WTC11 (cell line): Measurements from ENCODE around the gene SEC24A. TPM values are rescaled to one million over a fixed set of nuclear protein-coding genes. Genes with fewer than 3 reads are reported as not detected.
"Not testable (repeated sequence)": the region's sequence is repeated elsewhere in the genome, so short reads cannot be mapped to it uniquely, and the experiment has no call there.

Experiments used
- ATAC-seq: fragments of 200-7000 bp; cut with Tn5 transposase; 2 replicates; pipeline ENCODE4 v1.10.0; 2021; ENCODE audit warnings: mild to moderate bottlenecking, moderate library complexity
- CTCF ChIA-PET: fragments of 300-600 bp; sonication (Branson Sonifier 250); formaldehyde crosslinking; loops from one replicate; lab custom pipeline; 2021; ENCODE audit warnings: antibody characterized with exemption; lab: Charles Lee
- POLR2A ChIA-PET: fragments of 350-600 bp; sonication (Branson Sonifier 250); formaldehyde crosslinking; loops from one replicate; lab custom pipeline; 2021; ENCODE audit warnings: antibody characterized with exemption; lab: Charles Lee
- DNase-seq: peaks from one replicate; pipeline ENCODE4 v3.0.0; 2021; ENCODE audit warnings: low spot score
- H3K27ac Mint-ChIP-seq: 2 replicates; pipeline ENCODE4 v1.8.0; 2021; ENCODE audit warnings: mixed read lengths
- H3K27me3 Mint-ChIP-seq: 2 replicates; pipeline ENCODE4 v1.8.0; 2021; ENCODE audit warnings: low read depth, mild to moderate bottlenecking, moderate library complexity, mixed read lengths
- H3K36me3 Mint-ChIP-seq: 2 replicates; pipeline ENCODE4 v1.8.0; 2021; ENCODE audit warnings: mixed read lengths
- H3K4me1 Mint-ChIP-seq: 2 replicates; pipeline ENCODE4 v1.8.0; 2022; ENCODE audit warnings: mixed read lengths
- H3K4me3 Mint-ChIP-seq: 2 replicates; pipeline ENCODE4 v1.8.0; 2021; ENCODE audit warnings: mild to moderate bottlenecking, moderate library complexity, mixed read lengths
- H3K9me3 Mint-ChIP-seq: 2 replicates; pipeline ENCODE4 v1.8.0; 2021; ENCODE audit warnings: mixed read lengths
- E2F4 ChIP-seq: sonication (generic); formaldehyde crosslinking; IDR thresholded peaks from 2 replicates; pipeline ENCODE4 v1.8.1; 2022; ENCODE audit warnings: low read depth, mild to moderate bottlenecking, moderate library complexity, missing genetic modification reagents, borderline replicate concordance
- ELF4 ChIP-seq: sonication (generic); formaldehyde crosslinking; IDR thresholded peaks from 2 replicates; pipeline ENCODE4 v1.8.1; 2022; ENCODE audit warnings: low read depth, mild to moderate bottlenecking, moderate library complexity, missing genetic modification reagents
- ETV6 ChIP-seq: sonication (generic); formaldehyde crosslinking; IDR thresholded peaks from 2 replicates; pipeline ENCODE4 v1.8.1; 2022; ENCODE audit warnings: mild to moderate bottlenecking, missing genetic modification reagents
- FOXJ3 ChIP-seq: sonication (generic); formaldehyde crosslinking; IDR thresholded peaks from 2 replicates; pipeline ENCODE4 v1.9.0; 2021; ENCODE audit warnings: missing genetic modification reagents, mild to moderate bottlenecking, borderline replicate concordance
- HMGA2 ChIP-seq: fragments of 250-450 bp; sonication (Bioruptor Pico); IDR thresholded peaks from 2 replicates; pipeline ENCODE4 v1.4.0; 2021; ENCODE audit warnings: mild to moderate bottlenecking, moderate library complexity
- JUN ChIP-seq: sonication (generic); formaldehyde crosslinking; IDR thresholded peaks from 2 replicates; pipeline ENCODE4 v1.8.0; 2023; ENCODE audit warnings: mild to moderate bottlenecking, missing genetic modification reagents
- RELA ChIP-seq: sonication (generic); formaldehyde crosslinking; IDR thresholded peaks from 2 replicates; pipeline ENCODE4 v1.8.1; 2022; ENCODE audit warnings: missing genetic modification reagents, mild to moderate bottlenecking, borderline replicate concordance
- RORB ChIP-seq: fragments of 250-450 bp; sonication (Bioruptor Pico); IDR thresholded peaks from 2 replicates; pipeline ENCODE4 v1.9.0; 2021; ENCODE audit warnings: mild to moderate bottlenecking
- SOX15 ChIP-seq: fragments of 250-450 bp; sonication (Bioruptor Pico); IDR thresholded peaks from 2 replicates; pipeline ENCODE4 v1.9.0; 2021; ENCODE audit warnings: mild to moderate bottlenecking
- STAT6 ChIP-seq: sonication (generic); formaldehyde crosslinking; conservative IDR thresholded peaks from 2 replicates; pipeline ENCODE4 v1.8.1; 2023; ENCODE audit warnings: mild to moderate bottlenecking, low read depth, missing genetic modification reagents, moderate library complexity
- TCF7 ChIP-seq: sonication (generic); formaldehyde crosslinking; IDR thresholded peaks from 2 replicates; pipeline ENCODE4 v1.8.0; 2022; ENCODE audit warnings: mild to moderate bottlenecking, low read depth, missing genetic modification reagents, moderate library complexity
- TEAD1 ChIP-seq: sonication (generic); formaldehyde crosslinking; IDR thresholded peaks from 2 replicates; pipeline ENCODE4 v1.8.0; 2022; ENCODE audit warnings: mild to moderate bottlenecking, missing genetic modification reagents
- TP53 ChIP-seq: sonication (generic); formaldehyde crosslinking; IDR thresholded peaks from 2 replicates; pipeline ENCODE4 v1.8.1; 2023; ENCODE audit warnings: mild to moderate bottlenecking, missing genetic modification reagents
- ZNF138 ChIP-seq: sonication (generic); formaldehyde crosslinking; conservative IDR thresholded peaks from 2 replicates; pipeline ENCODE4 v1.8.1; 2022; ENCODE audit warnings: mild to moderate bottlenecking, moderate library complexity, missing genetic modification reagents
- ZNF317 ChIP-seq: sonication (generic); formaldehyde crosslinking; IDR thresholded peaks from 2 replicates; pipeline ENCODE4 v1.8.1; 2023; ENCODE audit warnings: low read depth, mild to moderate bottlenecking, moderate library complexity, missing genetic modification reagents, borderline replicate concordance
- ZNF396 ChIP-seq: fragments of 250-450 bp; sonication (Bioruptor Pico); IDR thresholded peaks from 2 replicates; pipeline ENCODE4 v1.8.0; 2021; ENCODE audit warnings: mild to moderate bottlenecking, moderate library complexity, borderline replicate concordance
- ZNF423 ChIP-seq: fragments of 250-450 bp; sonication (Bioruptor Pico); IDR thresholded peaks from 2 replicates; pipeline ENCODE4 v2.1.2; 2022; ENCODE audit warnings: mild to moderate bottlenecking, moderate library complexity
- total RNA-seq: library from RNA; stranded (reverse); gene quantifications from 3 replicates; pipeline ENCODE4 v1.2.3, GENCODE V29; 2021
- TF ChIP-seq, protein P1 (sequence below): sonication (generic); formaldehyde crosslinking; IDR thresholded peaks from 2 replicates; pipeline ENCODE4 v1.8.1; 2022; ENCODE audit warnings: mild to moderate bottlenecking, missing genetic modification reagents, moderate library complexity, borderline replicate concordance
- TF ChIP-seq, protein P2 (sequence below): sonication (generic); formaldehyde crosslinking; IDR thresholded peaks from 2 replicates; pipeline ENCODE4 v1.8.0; 2022; ENCODE audit warnings: mild to moderate bottlenecking, missing genetic modification reagents
- TF ChIP-seq, protein P3 (sequence below): fragments of 250-450 bp; sonication (Bioruptor Pico); IDR thresholded peaks from 2 replicates; pipeline ENCODE4 v1.9.0; 2021; ENCODE audit warnings: moderate library complexity, mild to moderate bottlenecking, inconsistent platforms, borderline replicate concordance

SEC24A gene
- total RNA-seq, 1 experiment from 2014 or later, result 30.5 TPM

- TF ChIP-seq ZNF423 (CRISPR knock-in tag) (no peak), JUN (CRISPR knock-in tag) (no peak), ZNF396 (CRISPR knock-in tag) (no peak), RELA (no peak), RORB (CRISPR knock-in tag) (no peak)
- TF ChIP-seq, protein P1, sequence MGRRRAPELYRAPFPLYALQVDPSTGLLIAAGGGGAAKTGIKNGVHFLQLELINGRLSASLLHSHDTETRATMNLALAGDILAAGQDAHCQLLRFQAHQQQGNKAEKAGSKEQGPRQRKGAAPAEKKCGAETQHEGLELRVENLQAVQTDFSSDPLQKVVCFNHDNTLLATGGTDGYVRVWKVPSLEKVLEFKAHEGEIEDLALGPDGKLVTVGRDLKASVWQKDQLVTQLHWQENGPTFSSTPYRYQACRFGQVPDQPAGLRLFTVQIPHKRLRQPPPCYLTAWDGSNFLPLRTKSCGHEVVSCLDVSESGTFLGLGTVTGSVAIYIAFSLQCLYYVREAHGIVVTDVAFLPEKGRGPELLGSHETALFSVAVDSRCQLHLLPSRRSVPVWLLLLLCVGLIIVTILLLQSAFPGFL (CRISPR knock-in tag), result no peak
Measured at GRCh38 chr5:134647750-134648424, 698 bp upstream of the SEC24A start (continued).

GRCh38 chr5:134649163-134649835 lies 714 bp downstream of the SEC24A start:
- H3K36me3 Mint-ChIP-seq, result peaks cover 2% of the 10 kb centered on the region; the same call in 1 of the 2 replicates
- TF ChIP-seq FOXJ3 (CRISPR knock-in tag) (no peak), RORB (CRISPR knock-in tag) (no peak), ZNF138 (CRISPR knock-in tag) (no peak), ELF4 (CRISPR knock-in tag) (no peak), SOX15 (CRISPR knock-in tag) (no peak), TEAD1 (no peak), ETV6 (CRISPR knock-in tag) (no peak), TCF7 (CRISPR knock-in tag) (no peak), ZNF317 (CRISPR knock-in tag) (no peak), TP53 (no peak), HMGA2 (no peak), RELA (no peak), E2F4 (CRISPR knock-in tag) (no peak), STAT6 (no peak)
- TF ChIP-seq, protein P2, sequence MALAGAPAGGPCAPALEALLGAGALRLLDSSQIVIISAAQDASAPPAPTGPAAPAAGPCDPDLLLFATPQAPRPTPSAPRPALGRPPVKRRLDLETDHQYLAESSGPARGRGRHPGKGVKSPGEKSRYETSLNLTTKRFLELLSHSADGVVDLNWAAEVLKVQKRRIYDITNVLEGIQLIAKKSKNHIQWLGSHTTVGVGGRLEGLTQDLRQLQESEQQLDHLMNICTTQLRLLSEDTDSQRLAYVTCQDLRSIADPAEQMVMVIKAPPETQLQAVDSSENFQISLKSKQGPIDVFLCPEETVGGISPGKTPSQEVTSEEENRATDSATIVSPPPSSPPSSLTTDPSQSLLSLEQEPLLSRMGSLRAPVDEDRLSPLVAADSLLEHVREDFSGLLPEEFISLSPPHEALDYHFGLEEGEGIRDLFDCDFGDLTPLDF (CRISPR knock-in tag), result no peak
- TF ChIP-seq, protein P3, sequence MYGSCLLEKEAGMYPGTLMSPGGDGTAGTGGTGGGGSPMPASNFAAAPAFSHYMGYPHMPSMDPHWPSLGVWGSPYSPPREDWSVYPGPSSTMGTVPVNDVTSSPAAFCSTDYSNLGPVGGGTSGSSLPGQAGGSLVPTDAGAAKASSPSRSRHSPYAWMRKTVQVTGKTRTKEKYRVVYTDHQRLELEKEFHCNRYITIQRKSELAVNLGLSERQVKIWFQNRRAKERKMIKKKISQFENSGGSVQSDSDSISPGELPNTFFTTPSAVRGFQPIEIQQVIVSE, result no peak
- H3K27ac Mint-ChIP-seq, result peak overlapping the region; percentile 93
- H3K27me3 Mint-ChIP-seq, result no peaks in the 10 kb centered on the region
- H3K9me3 Mint-ChIP-seq, result no peaks in the 10 kb centered on the region
- CTCF ChIA-PET, result interaction anchor here (1.0 to 2.8 kb wide), 2 partner anchors 17 to 62 kb away, joined by 4 to 22 read pairs; partner anchors contain the start of gene SAR1B
- H3K4me1 Mint-ChIP-seq, result peaks cover 14% of the 10 kb centered on the region
- ATAC-seq, result peak; percentile 25
- no peak for DNase-seq
- POLR2A ChIA-PET, result interaction anchor here (0.6 to 1.7 kb wide), 4 partner anchors 17 to 122 kb away, joined by 3 to 7 read pairs (median 4); partner anchors contain the start of gene SAR1B
- H3K4me3 Mint-ChIP-seq, result peak overlapping the region; percentile 88

DNA sequence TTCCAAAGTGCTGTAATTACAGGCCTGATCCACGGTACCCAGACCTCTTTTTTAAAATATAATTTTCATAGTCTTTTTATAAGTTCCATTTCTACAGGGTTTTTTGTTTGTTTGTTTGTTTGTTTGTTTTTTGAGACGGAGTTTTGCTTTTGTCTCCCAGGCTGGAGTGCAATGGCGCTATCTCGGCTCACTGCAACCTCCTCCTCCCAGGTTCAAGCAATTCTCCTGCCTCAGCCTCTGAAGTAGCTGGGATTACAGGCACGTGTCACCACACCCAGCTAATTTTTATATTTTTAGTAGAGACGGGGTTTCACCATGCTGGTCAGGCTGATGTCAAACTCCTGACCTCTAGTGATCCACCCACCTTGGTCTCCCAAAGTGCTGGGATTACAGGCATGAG lies 2.1 kb downstream of the SEC24A start:
- H3K9me3 Mint-ChIP-seq, ATAC-seq, H3K27ac Mint-ChIP-seq, H3K36me3 Mint-ChIP-seq, DNase-seq, CTCF ChIA-PET, H3K27me3 Mint-ChIP-seq, POLR2A ChIA-PET: not testable (repeated sequence)
- H3K4me3 Mint-ChIP-seq, result peak overlapping the region; percentile 88
- H3K4me1 Mint-ChIP-seq, result peaks cover 14% of the 10 kb centered on the region
